Nucleus accumbens (tissue), 56 donors: ENCODE results near the gene VIM.
"Not testable (repeated sequence)": the region's sequence is repeated elsewhere in the genome, so short reads cannot be mapped to it uniquely, and the experiment has no call there.

Source experiments
- DNase-seq, 56 donors: peaks; one replicate each; lab custom pipeline; 2025; lab: John Stamatoyannopoulos, UW

VIM gene

DNA sequence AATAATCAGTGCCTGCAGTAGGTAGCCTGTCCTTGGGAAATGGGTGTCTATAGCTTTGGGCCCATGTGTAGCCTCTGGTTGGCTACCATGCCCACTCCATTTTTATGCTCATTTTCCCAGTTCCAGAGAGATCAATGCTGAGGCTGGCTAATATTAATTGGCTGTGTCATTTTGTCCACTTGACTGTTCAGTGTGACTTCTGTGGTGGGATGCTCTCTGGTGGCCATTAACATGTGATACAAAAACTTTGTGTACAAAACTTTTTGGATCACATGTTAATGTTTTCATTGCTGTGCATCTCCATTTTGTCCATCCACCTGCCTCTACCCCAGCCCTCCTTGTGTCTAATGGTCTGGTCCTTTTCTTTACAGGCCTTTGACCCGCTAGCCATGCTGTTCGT lies 22.7 kb downstream of the VIM start:
- DNase-seq, result no peak

DNA sequence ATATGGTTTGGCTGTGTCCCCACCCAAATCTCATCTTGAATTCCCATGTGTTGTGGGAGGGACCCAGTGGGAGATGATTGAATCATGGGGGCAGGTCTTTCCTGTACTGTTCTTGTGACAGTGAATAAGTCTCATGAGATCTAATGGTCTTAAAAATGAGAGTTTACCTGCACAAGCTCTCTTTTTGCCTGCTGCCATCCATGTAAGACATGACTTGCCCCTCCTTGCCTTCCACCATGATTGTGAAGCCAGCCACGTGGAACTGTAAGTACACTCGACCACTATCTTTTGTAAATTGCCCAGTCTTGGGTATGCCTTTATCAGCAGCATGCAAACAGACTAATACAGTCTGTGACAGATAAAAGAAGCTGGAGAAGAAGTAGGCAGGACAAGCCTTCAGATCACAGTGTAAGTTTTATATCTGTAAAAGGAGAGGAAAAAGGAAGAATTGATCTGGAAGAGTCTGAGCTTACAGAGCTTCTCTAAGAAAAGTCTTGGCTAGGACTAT lies 26.6 kb downstream of the VIM start:
- DNase-seq, result not testable (repeated sequence)

DNA sequence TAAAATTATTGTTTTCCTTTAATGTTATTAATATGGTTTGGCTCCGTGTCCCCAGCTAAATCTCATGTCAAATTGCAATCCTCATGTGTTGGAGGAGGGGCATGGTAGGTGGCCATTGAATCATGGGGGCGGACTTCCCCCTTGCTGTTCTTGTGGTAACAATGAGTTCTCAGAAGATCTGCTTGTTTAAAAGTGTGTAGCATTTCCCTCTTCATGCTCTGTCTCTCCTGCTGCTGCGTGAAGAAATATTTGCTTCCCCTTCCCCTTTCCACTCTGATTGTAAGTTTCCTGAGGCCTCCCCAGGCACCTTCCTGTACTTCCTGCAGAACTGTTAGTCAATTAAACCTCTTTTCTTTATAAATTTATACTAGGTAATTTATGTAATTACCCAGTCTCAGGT lies 27.5 kb downstream of the VIM start:
- no peak for DNase-seq

DNA sequence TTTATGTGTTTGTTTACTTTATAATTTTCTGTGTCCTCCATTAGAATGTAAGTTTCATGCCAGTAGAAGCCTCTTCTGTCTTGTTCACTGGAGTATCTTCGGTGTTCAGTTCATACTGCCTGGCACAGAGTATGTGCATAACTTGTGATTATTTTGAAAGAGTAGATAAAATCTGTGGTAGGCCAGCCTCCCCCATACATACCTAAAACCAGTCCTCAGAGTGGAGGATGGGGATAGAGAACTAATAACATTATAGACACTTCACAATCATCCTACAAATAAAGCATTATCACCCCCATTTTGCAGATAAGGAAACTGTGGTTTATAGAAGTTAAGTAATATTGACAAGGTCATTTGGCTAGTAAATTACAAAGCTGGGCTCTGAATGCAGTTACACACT lies 28.0 kb downstream of the VIM start:
- no peak for DNase-seq

DNA sequence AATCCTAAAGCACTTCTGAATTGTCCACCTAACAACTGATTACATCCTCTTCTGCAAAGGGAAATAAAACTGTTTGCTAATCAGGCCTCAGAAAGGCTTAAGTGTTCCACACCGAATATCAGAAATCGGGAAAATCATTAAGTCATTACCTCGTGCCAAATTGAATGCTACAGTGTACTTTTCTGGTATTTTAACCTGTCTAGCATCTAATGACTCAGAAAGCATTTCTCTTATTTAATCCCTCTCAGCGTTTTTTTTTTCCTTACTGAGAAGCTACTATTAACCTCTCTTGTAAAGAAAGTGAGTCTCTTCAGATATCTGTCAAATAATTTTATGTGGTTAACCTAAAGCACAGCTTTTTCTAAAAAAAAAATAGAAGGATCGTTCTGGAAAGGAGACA lies 28.6 kb downstream of the VIM start:
- DNase-seq, result no peak

DNA sequence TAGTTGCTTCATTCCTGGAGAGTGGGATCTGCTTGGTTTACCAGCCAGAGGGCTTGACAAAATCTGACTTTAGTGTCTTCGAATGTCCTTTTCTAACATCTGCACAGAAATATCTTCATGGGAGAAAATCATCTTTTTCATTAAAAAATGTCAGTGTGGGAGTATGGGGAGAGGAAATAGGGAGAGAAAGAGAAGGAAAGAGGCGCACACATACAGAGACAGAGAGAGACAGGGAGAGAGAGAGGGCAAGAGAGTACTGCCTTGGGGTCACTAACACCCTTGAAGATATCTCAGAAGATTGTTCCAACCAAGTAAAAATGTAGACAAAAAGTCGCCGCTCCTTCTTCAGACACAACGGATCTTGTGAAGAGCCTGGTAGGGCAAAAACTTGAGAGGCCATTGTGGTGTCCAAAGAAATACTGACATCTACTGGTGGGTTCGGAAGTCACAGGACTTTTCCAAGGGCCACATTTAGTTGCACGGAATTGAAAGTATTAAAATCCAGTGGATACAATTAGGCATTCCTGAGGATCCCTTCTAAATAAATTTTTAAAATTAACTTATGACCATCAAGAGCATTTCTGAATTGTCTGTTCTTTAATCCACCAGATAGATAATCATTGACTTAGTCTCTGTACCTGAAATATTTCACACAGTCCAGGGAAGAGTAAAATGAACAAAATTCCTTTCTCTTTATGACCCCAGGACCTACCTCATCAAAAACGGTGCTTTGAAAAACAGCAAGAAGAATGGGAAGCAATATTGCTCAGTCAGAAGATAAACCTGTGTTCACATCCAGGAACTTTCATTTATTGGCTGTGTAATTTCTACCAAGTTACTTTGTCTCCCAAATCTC lies 29.7 kb downstream of the VIM start:
- DNase-seq, result peak in 38 of 56 donors; percentile 2 to 40 (median 8)

DNA sequence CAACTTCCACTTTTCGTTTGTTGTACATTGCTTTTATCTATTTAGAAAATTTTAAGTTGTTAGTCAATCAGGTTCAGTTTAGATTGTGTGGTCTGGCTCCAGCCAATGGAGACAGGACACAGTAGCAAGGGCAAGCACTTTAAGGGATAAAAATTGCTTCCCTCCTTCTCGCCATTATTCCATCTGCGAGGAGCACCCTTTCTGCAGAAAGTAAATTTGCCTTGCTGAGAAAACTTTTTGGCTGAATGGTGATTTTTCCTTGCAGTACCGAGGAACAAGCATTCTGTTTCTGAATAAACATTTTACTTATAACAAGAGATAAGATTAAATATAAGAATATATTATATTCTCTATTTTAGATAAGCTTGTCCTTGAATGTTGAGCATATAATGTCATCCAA lies 34.5 kb downstream of the VIM start:
- DNase-seq, result no peak

DNA sequence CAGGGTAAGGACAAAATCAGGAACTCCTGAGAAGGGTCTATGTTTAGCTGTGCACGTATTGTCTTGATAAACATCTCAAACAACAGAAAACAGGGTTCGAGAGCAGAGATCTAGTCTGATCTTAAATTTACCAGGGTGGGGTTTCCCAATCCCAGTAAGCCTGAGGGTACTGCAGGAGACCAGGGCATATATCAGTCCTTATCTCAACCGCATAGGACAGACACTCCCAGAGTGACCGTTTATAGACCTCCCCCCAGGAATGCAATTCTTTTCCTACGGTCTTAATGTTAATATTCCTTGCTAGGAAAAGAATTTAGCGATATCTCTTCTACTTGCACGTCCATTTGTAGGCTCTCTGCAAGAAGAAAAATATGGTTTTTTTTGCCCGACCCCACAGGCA lies 35.5 kb downstream of the VIM start:
- no peak for DNase-seq

DNA sequence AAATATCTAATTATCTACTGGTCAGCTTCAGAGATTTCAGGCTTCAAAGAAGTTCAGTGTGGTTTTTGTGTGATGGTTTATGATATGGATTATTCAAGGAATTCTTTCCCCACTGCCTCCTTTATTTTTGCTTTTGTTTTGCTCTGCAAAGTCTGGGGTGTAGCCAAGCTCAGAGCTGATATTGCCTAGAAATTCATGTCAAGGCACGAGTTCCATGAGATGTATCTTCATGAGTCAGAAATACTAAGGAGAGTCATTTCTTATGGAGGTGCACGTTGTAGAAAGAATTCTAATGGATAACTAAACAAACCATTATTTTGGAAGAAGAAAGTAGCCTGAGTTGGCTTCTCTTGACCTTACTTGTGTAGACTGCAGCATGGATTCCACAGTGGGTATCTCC lies 37.4 kb downstream of the VIM start:
- no peak for DNase-seq

DNA sequence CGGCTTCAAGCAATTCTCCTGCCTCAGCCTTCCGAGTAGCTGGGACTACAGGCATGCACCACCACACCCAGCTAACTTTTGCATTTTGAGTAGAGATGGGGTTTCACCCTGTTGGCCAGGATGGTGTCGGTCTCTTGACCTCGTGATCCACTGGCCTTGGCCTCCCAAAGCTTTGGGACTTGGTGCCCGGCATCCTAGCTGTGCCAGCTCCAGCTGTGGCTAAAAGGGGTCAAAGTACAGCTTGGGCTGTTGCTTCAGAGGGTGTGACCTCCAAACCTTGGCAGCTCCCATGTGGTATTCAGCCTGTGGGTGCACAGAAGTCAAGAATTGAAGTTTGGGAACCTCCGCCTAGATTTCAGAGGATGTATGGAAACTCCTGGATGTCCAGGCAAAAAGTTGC lies 38.5 kb downstream of the VIM start:
- DNase-seq, result not testable (repeated sequence)

DNA sequence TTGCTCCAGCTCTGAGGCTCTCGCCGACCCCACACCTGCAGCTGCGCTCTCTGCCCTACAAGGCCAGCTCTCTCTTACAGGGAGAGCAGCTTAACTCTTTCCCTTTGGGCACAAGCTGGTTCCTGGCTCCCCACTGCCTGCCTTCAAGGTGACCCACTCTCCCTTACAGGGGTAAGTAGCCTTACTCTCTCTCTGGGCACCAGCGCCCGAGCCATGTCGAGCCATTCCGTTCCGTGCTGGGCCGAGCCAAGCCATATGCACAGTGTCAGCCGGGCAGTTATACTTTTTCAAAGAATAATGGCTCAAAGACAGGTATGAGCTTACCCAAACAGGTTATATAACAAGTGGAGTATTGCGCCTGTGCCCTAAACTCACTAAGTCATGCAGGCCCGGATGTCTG lies 44.6 kb downstream of the VIM start:
- DNase-seq, result no peak

DNA sequence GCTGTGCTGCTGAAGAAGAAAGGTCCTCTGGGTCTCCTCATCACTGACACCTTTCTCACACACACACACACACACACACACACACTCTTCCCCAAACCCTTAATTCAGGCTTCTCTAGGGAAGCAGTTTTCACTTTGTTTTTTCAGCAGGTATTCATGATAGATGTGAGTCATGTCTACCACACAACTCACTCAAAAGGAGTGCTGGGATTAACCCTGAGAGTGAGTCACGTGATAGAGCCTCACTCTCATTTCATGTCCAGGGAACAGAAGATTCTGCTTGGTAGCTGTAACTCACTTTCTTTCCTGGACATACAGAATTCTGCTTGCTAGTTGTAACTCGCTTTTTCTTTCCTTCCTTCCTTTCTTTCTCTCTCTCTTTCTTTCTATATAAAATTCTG lies 45.4 kb downstream of the VIM start:
- DNase-seq, result no peak

DNA sequence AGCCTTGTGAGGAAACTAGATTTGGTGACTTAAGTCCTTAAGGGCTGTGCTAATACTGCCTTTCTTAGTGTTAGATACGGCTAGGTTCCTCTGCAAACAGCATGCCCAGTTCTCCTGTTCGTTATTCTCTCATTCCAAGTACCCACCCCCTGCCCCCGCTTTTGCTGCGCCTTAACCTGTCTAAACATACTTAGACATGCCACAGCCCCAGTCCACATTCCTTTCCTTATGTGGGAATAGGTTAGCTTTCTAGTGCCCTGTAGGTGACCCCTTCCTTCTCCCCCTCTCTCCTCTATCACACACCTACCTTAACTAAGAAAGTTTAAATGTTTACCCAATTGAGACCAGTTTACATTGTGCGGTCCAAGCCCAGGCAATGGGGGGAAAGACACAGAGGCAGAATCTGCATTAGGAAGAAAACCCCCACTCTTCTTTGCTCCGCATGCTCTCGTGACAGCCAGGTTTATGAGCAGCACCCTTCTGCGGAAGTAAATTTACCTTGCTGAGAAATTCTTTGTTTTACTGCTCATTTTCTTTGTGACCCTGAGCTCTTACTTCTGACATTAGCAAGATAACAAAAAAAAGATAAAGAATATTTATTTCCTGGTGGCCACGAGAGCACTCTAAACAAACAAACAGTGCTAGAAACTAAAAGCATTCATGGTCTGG lies 48.8 kb downstream of the VIM start:
- no peak for DNase-seq

DNA sequence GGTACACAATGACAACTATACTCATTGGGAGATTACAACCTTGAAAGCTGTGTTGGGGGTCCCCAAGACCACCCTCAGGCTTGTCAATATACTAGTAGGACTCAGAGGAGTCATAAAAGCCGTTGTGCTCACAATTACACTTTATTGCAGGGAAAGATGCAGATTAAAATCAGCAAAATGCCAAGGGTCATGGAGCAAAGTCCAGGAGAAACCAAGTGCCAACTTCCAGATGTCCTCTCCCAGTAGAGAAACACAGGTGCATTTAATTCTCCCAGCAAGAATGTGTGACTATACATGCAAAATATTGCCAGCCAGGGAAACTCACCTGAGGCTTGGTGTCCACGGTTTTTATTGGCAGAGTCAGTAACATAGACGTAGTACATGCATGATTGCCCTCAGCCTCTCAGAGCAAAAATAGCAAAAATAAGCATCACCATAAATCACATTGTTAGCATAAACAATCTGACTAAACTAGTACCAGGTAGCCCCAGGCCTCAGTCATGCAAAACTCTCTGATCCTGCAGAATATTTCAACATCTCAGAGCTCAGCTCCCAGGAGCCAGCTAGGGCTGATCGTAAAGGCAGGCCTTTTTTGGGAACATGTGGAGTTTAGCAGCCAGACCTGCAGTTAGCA lies 50.7 kb downstream of the VIM start:
- no peak for DNase-seq

DNA sequence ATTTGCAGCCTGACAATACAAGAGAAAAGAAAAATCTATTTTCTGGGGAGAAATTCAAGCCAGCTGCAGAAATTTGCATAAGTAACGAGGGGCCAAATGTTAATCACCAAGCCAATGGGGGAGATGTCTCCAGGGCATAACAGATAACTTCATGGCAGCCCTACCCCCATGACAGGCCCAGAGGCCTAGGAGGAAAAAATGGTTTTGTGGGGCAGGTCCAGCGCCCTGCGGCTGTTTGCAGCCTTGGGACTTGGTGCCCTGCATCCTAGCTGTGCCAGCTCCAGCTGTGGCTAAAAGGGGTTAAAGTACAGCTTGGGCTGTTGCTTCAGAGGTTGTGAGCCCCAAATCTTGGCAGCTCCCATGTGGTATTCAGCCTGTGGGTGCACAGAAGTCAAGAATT lies 54.3 kb downstream of the VIM start:
- DNase-seq, result no peak

DNA sequence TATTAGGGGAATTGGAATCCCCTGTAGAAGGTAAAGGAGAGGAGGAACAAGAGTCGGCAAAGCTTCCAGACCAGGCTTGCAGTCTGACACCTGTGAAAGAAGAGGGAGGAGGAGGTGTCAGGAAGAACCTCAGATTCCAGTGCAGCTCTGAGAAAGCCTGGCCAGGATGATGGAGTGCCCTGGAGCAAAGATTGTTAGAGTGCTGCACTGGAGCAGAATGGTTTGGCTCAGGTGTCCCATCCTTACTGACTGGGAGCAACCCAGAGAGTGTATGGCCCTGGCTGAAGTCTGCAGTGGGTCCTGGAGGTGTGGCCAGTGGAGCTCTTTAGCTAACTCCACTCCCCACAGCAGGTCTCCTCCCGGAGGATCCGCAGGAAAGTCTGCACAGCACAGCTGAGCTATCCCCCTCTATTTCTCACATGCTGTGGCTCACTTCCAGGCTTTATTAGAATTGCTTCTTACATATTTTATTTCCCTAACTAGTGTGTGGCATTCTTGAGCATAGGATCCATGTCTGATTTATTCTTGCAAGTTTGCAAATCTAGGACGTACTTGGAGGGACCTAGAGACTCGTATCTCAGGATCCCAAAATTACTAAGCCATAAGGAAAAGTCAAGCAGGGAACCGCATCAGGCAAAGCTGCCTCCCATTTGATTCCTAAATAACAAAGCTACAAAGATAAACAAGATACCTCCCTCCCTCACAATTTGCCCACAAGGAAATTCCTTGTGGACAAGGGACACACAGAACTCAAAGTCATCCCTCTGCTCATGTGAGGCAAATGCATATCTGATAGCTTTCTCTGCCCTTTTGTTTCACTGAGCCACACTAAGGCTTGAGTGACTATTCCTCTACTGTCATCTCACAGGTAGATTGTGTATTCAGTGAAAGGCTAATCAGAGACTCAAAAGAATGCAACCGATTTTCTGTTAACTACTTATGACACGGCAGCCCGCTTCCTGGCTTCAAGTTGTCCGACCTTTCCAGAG lies 58.8 kb downstream of the VIM start:
- DNase-seq, result no peak
